IMR-90 (cell line): ENCODE data around the gene FSTL1. TPM values are rescaled to one million over a fixed set of nuclear protein-coding genes. Genes with fewer than 3 reads are reported as not detected.

Experiments
- ATAC-seq: fragments of 200-7000 bp; cut with Tn5 transposase; 2 replicates; pipeline ENCODE4 v1.9.1; 2020; ENCODE audit warnings: low read depth, mild to moderate bottlenecking, moderate library complexity
- BruUV-seq: library from RNA; stranded (reverse); fragments of 400-500 nt; replicated peaks from 2 replicates; lab custom pipeline; 2021; lab: Mats Ljungman, UMichigan
- CTCF ChIA-PET: fragments of 300-600 bp; formaldehyde crosslinking; extraction: SDS; loops from one replicate; lab custom pipeline; 2021; ENCODE audit warnings: antibody characterized with exemption; lab: Yijun Ruan, JAX
- POLR2A ChIA-PET: fragments of 300-600 bp; sonication (Branson Sonifier 250); formaldehyde crosslinking; loops from one replicate; lab custom pipeline; 2022; ENCODE audit warnings: antibody characterized with exemption; ENCODE audit not compliant: unreplicated experiment; lab: Charles Lee
- DNase-seq: peaks from one replicate; pipeline ENCODE4 v3.0.0; 2013
- H2AFZ ChIP-seq: replicated peaks from 2 replicates; pipeline ENCODE3; 2013; ENCODE audit warnings: low read length, mild to moderate bottlenecking; ENCODE audit not compliant: poor library complexity
- H2AK5ac ChIP-seq: 2 replicates; pipeline ENCODE4 v1.6.1; 2013; ENCODE audit warnings: low read depth, low read length, inconsistent platforms
- H2AK9ac ChIP-seq: replicated peaks from 2 replicates; pipeline ENCODE3; 2013; ENCODE audit warnings: mild to moderate bottlenecking, low read depth, low read length, moderate library complexity; ENCODE audit not compliant: poor library complexity
- H2BK120ac ChIP-seq: 2 replicates; pipeline ENCODE4 v1.6.1; 2013; ENCODE audit warnings: low read depth, low read length, inconsistent platforms
- H2BK15ac ChIP-seq: 3 replicates; pipeline ENCODE4 v1.6.1; 2013; ENCODE audit warnings: low read depth, low read length, inconsistent platforms
- H2BK20ac ChIP-seq: 2 replicates; pipeline ENCODE4 v1.6.1; 2013; ENCODE audit warnings: low read depth, mild to moderate bottlenecking, inconsistent platforms, low read length, moderate library complexity
- H2BK5ac ChIP-seq: 2 replicates; pipeline ENCODE4 v1.6.1; 2013; ENCODE audit warnings: mild to moderate bottlenecking, low read depth, low read length, inconsistent platforms; ENCODE audit not compliant: poor library complexity, severe bottlenecking
- H3K14ac ChIP-seq: replicated peaks from 2 replicates; pipeline ENCODE4 v1.6.1; 2013; ENCODE audit warnings: low read depth, low read length, inconsistent platforms
- H3K18ac ChIP-seq: 2 replicates; pipeline ENCODE4 v1.6.1; 2013; ENCODE audit warnings: low read depth, low read length, control low read depth
- H3K23ac ChIP-seq: 2 replicates; pipeline ENCODE4 v1.6.1; 2013; ENCODE audit warnings: low read depth, low read length, inconsistent platforms
- H3K27ac ChIP-seq: 2 replicates; pipeline ENCODE4 v1.5.1; 2013; ENCODE audit warnings: mild to moderate bottlenecking, control low read depth, low read length; ENCODE audit not compliant: insufficient read depth
- H3K27me3 ChIP-seq: 2 replicates; pipeline ENCODE4 v1.6.1; 2013; ENCODE audit warnings: low read length; ENCODE audit not compliant: control insufficient read depth, insufficient read depth
- H3K36me3 ChIP-seq: 2 replicates; pipeline ENCODE4 v1.6.1; 2013; ENCODE audit warnings: low read length, mixed read lengths; ENCODE audit not compliant: control insufficient read depth, insufficient read depth
- H3K4ac ChIP-seq: 2 replicates; pipeline ENCODE4 v1.6.1; 2013; ENCODE audit warnings: low read depth, low read length, inconsistent platforms
- H3K4me1 ChIP-seq: 2 replicates; pipeline ENCODE4 v1.6.1; 2013; ENCODE audit warnings: low read length, mixed read lengths; ENCODE audit not compliant: control insufficient read depth, insufficient read depth
- H3K4me2 ChIP-seq: 2 replicates; pipeline ENCODE4 v1.6.1; 2013; ENCODE audit warnings: low read depth, mild to moderate bottlenecking, control low read depth, low read length, moderate library complexity
- H3K4me3 ChIP-seq: 2 replicates; pipeline ENCODE4 v1.5.1; 2013; ENCODE audit warnings: low read depth, mild to moderate bottlenecking, control low read depth, low read length, moderate library complexity; ENCODE audit not compliant: insufficient read depth
- H3K56ac ChIP-seq: 2 replicates; pipeline ENCODE4 v1.6.1; 2013; ENCODE audit warnings: low read length, inconsistent platforms; ENCODE audit not compliant: insufficient read depth; ENCODE audit errors: extremely low read depth
- H3K79me1 ChIP-seq, 2 experiments: 2 replicates each; pipeline ENCODE4 v1.6.1; 2013; ENCODE audit warnings: low read length in 2 of 2, inconsistent platforms in 1 of 2, low read depth in 1 of 2
- H3K9ac ChIP-seq: 2 replicates; pipeline ENCODE4 v1.6.1; 2013; ENCODE audit warnings: low read depth, low read length, control low read depth
- H3K9me1 ChIP-seq: 2 replicates; pipeline ENCODE4 v1.6.1; 2013; ENCODE audit warnings: low read length, inconsistent platforms; ENCODE audit not compliant: insufficient read depth
- H3K9me3 ChIP-seq: 2 replicates; pipeline ENCODE4 v1.6.1; 2013; ENCODE audit warnings: low read length; ENCODE audit not compliant: control insufficient read depth, insufficient read depth
- H4K20me1 ChIP-seq: 2 replicates; pipeline ENCODE4 v1.6.1; 2013; ENCODE audit warnings: low read length, inconsistent platforms; ENCODE audit not compliant: insufficient read depth
- H4K5ac ChIP-seq: 2 replicates; pipeline ENCODE4 v1.6.1; 2013; ENCODE audit warnings: mild to moderate bottlenecking, low read depth, low read length, control low read depth
- H4K8ac ChIP-seq, 2 experiments: 2 replicates each; pipeline ENCODE4 v1.6.1; 2013; ENCODE audit warnings: low read depth in 2 of 2, low read length in 2 of 2, control low read depth in 1 of 2, inconsistent platforms in 1 of 2
- H4K91ac ChIP-seq: 2 replicates; pipeline ENCODE4 v1.6.1; 2013; ENCODE audit warnings: low read depth, low read length, inconsistent platforms; ENCODE audit not compliant: insufficient read depth
- CEBPB ChIP-seq: IDR thresholded peaks from 2 replicates; pipeline ENCODE4 v1.6.1; 2012; ENCODE audit warnings: low read depth, low read length, improper control_type of control experiment
- FOS ChIP-seq: fragments of 150-350 bp; IDR thresholded peaks from 2 replicates; pipeline ENCODE4 v1.6.1; 2016; ENCODE audit warnings: low read depth, low read length
- MXI1 ChIP-seq: IDR thresholded peaks from 2 replicates; pipeline ENCODE4 v1.6.1; 2012; ENCODE audit warnings: low read depth, mild to moderate bottlenecking, low read length, moderate library complexity, borderline replicate concordance
- RCOR1 ChIP-seq: IDR thresholded peaks from 2 replicates; pipeline ENCODE4 v1.6.1; 2012; ENCODE audit warnings: mild to moderate bottlenecking, low read length, improper control_type of control experiment; ENCODE audit not compliant: insufficient replicate concordance
- WGBS, 2 experiments: methylation state at CpG; one replicate each; pipeline versions ENCODE4 v1.1.5 to v1.1.7; 2013; ENCODE audit warnings: missing lambda C conversion rate in 2 of 2; ENCODE audit not compliant: insufficient read length in 1 of 2; ENCODE audit errors: extremely low coverage in 2 of 2; 5-methylcytosine and 5-hydroxymethylcytosine counted together
- dilution Hi-C: fragments of 300-500 bp; cut with HindIII; formaldehyde crosslinking; loops from one replicate; pipeline ENCODE4 v1.14.3; 2018; ENCODE audit warnings: low sequenced_read_pairs; ENCODE audit not compliant: unreplicated experiment
- in situ Hi-C: fragments of 300-500 bp; cut with MboI; formaldehyde crosslinking; loops from 3 replicates; pipeline ENCODE4 v1.14.3; 2019; ENCODE audit warnings: low sequenced_read_pairs, inconsistent platforms, mixed read lengths
- intact Hi-C: fragments of 100-400 bp; cut with micrococcal nuclease; formaldehyde crosslinking; loops from 2 replicates; pipeline ENCODE4 v1.10.0; 2022
- polyA plus RNA-seq, 3 experiments: library from polyadenylated mRNA; depleted of rRNA; stranded (reverse); fragments of >200 nt; gene quantifications; 2 replicates each; pipeline ENCODE4 v1.2.3, GENCODE V29; 2012; ENCODE audit warnings: low replicate concordance in 1 of 3
- total RNA-seq: library from RNA; depleted of rRNA; stranded (reverse); fragments of >200 nt; gene quantifications from 2 replicates; pipeline ENCODE4 v1.2.3, GENCODE V29; 2012
- TF ChIP-seq, protein P1 (sequence below): fragments of 150-350 bp; IDR thresholded peaks from 2 replicates; pipeline ENCODE4 v1.6.1; 2017; ENCODE audit warnings: mild to moderate bottlenecking, antibody characterized with exemption, low read length, low read depth
- TF ChIP-seq, protein P2 (sequence below): conservative IDR thresholded peaks from 2 replicates; pipeline ENCODE4 v1.5.1; 2012; ENCODE audit warnings: mild to moderate bottlenecking, low read depth, low read length, improper control_type of control experiment

The FSTL1 gene
- total and polyA plus RNA-seq, 2 of the 4 experiments (the other 2 are of a cell fraction), result 864 to 1,642 TPM

DNA sequence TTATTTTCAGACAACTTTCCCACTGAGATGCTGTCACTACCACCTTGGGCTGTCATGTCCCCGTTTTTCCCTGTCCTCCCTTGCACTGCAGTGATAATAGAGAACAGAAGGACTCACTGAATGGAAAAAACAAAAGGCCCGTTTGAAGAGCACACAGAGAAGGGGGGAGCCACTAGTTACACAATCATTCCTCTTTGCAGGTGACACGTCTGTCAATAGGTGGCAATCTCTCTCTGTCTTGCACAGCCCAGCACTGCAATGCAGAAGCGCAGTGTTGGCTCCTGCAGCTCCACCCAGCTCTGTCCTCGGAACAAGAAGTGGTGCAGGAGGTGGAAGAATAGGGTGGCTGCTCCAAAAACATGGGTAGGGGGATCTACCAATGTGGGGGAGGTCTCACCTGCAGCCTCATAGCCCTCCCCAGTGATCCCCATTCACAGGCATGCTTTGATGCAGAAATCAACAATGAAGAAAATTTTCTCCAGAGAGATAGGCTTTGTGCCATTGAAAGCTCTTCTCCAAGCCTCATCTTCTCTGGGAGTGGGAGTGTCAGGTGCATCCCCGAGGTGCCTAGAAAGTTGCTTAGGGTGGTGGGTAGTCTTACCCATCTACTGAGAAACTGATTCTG is 31.8 kb downstream of the FSTL1 start (continued):
- TF ChIP-seq MXI1, result no peak

DNA sequence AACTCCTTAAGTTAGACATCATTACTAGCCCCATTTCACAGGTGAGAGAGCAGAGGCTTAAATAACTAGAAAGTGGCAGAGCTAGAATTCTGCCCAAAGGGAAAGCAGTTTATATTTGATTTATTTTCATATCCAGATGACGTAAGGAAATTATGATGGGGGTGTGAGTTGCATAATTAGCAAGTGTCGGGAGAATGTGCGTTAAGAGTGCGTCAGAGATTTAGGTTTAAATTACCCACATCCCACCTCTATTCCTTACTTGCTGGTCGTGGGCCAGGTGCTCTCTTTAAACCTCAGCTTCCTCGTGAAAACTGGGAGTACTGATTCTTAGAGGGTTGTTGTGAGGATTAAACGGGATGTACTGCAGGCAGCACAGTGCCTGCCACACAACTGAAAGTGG is 32.3 kb downstream of the FSTL1 start:
- Histone ChIP-seq H4K8ac (no peak overlapping the region), H3K4me3 (no peak overlapping the region), H3K27ac (peak overlapping the region; percentile 24; the same call in 1 of the 2 replicates), H2AFZ (peak overlapping the region; percentile 5), H3K79me1 (peaks cover 48 to 73% of the 10 kb centered on the region in 2 experiments), H3K27me3 (no peaks in the 10 kb centered on the region), H3K14ac (no peak overlapping the region), H3K9ac (no peak overlapping the region), H3K23ac (peak overlapping the region; percentile 16; the same call in 1 of the 2 replicates), H3K9me3 (no peaks in the 10 kb centered on the region), H2BK15ac (no peak overlapping the region), H3K4me2 (peak overlapping the region; percentile 2; the same call in 1 of the 2 replicates), H3K18ac (no peak overlapping the region), H3K56ac (no peak overlapping the region; the same call in 1 of the 2 replicates), H2AK5ac (no peak overlapping the region), H2AK9ac (peak overlapping the region; percentile 18), H3K9me1 (peaks cover 23% of the 10 kb centered on the region), H3K4ac (no peak overlapping the region; the same call in 1 of the 2 replicates), H2BK5ac (peak overlapping the region; percentile 39), H2BK120ac (no peak overlapping the region), H4K5ac (no peak overlapping the region), H4K91ac (no peak overlapping the region), H3K36me3 (peaks cover 26% of the 10 kb centered on the region), H2BK20ac (no peak overlapping the region), H4K20me1 (peaks cover 74% of the 10 kb centered on the region), H3K4me1 (peaks cover 31% of the 10 kb centered on the region)
- CTCF ChIA-PET, result interaction anchor here (1.1 to 4.6 kb wide), 9 partner anchors 9 to 174 kb away, joined by 3 to 25 read pairs (median 4); no protein-coding TSS in a partner anchor
- in situ Hi-C loops, result no loop called here
- POLR2A ChIA-PET, result interaction anchor here (0.6 kb wide), 1 partner anchor 520 kb away, joined by 3 read pairs; no protein-coding TSS in a partner anchor
- ATAC-seq (no peak), DNase-seq (no peak)
- intact Hi-C loops, result no loop called here
- TF ChIP-seq, protein P1, sequence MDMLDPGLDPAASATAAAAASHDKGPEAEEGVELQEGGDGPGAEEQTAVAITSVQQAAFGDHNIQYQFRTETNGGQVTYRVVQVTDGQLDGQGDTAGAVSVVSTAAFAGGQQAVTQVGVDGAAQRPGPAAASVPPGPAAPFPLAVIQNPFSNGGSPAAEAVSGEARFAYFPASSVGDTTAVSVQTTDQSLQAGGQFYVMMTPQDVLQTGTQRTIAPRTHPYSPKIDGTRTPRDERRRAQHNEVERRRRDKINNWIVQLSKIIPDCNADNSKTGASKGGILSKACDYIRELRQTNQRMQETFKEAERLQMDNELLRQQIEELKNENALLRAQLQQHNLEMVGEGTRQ, result no peak
- TF ChIP-seq, protein P2, sequence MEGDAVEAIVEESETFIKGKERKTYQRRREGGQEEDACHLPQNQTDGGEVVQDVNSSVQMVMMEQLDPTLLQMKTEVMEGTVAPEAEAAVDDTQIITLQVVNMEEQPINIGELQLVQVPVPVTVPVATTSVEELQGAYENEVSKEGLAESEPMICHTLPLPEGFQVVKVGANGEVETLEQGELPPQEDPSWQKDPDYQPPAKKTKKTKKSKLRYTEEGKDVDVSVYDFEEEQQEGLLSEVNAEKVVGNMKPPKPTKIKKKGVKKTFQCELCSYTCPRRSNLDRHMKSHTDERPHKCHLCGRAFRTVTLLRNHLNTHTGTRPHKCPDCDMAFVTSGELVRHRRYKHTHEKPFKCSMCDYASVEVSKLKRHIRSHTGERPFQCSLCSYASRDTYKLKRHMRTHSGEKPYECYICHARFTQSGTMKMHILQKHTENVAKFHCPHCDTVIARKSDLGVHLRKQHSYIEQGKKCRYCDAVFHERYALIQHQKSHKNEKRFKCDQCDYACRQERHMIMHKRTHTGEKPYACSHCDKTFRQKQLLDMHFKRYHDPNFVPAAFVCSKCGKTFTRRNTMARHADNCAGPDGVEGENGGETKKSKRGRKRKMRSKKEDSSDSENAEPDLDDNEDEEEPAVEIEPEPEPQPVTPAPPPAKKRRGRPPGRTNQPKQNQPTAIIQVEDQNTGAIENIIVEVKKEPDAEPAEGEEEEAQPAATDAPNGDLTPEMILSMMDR, result no peak
- TF ChIP-seq CEBPB (peak; percentile 52; the same call in 1 of the 2 replicates), RCOR1 (no peak), FOS (no peak)
- BruUV-seq, result no TSS peak
- dilution Hi-C loops, result no loop called here
- WGBS, 2 experiments, result 100% methylated on average over 2 of the region's 7 CpGs; no CpG with 5 or more reads in 1 of the 2 experiments
